NCI-H82 (cell line): ENCODE measurements around the gene C3orf80.
"Not testable (repeated sequence)": the region's sequence is repeated elsewhere in the genome, so short reads cannot be mapped to it uniquely, and the experiment has no call there.

ENCODE experiments used
- DNase-seq: peaks from one replicate; lab custom pipeline; 2025; lab: John Stamatoyannopoulos, UW

C3orf80 gene

DNA sequence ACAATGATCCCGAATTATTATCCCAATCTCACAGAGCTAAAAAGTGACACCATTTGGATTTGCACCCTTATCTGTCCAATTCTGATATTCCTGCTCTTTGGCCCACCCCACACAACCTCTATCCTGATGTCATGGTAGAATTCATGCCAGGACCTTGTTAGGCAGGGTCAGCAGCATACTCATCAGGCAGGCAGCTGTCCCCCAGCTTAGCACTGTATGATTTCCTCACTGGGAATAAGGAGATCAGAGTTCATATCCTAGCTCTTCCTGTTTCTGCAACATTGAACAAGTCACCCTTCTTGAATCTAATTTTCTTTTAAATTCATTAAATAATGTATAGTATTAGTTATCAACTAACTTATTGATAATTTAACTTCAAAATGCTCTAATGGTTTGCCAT lies 12.0 kb upstream of the C3orf80 start:
- DNase-seq = no peak

DNA sequence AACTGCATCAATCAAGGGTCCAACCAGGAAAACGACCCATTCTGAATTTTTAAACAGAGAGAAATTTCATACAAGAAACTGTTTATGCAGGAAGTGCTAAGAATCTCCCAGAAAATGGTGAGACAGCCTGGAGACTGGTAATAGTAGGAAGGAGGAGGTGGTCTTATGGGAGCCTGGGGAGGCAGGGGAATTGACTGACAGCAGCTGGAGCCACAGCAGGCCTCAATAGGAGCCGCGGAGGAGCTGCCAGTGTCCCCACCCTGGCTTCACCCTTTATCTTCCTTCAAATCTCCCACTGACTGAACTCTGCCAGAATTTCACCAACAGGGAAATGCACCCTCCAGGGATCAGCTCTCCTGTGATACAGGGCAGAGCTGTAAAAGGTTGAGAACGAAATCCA lies 7.5 kb upstream of the C3orf80 start:
- DNase-seq = peak; percentile 81

DNA sequence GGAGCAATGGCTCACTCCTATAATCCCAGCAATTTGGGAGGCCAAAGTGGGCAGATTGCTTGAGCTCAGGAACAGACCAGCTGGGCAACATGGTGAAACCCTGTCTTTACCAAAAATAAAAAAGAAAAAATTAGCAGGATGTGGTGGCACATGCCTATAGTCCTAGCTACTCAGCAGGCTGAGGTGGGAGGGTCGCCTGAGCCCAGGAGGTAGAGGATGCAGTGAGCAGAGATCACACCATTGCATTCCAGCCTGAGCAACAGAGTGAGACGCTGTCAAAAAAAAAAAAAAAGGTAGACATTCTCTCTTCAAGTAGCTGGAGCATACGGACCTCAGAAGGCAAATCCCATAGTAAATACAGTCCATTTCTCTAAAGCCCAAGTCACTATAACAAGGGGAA lies 7.1 kb upstream of the C3orf80 start:
- no peak for DNase-seq

DNA sequence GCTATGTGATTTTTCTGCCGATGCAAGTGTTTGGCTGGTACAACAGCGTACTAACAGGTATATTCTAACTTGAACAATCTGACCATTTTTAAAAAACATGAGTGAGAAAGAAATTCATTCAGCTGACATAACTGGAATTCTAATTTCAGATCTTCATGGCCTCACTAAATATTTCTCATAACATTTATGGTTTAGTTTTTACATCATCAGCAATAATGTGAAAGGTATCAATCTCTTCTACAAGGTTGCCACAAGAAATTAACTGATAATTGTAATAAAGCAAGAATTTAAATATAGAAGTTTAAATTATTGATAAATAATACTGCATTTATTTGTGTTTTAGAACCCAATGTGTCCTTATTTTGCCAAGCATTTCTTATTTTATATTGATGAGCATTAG lies 5.2 kb upstream of the C3orf80 start:
- no peak for DNase-seq

DNA sequence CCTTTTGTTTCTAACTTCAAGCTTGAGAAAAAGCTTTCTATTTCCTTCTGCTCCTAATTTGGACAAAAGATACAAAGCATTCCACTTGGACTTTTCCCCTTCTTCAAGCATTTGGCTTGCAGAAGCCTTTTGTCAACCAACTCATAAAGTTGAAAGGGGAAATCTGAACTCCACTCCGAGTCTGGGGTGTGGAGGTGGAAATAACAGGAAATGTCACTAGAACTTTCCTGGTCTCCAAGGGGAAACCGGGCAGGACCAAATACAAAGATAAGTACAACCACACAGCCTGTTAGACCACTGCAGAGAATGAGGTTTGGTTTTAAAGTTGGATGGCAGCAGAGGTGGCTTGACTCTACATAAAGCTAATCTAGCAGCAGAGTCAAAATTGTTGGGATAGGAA lies 4.2 kb upstream of the C3orf80 start:
- no peak for DNase-seq

DNA sequence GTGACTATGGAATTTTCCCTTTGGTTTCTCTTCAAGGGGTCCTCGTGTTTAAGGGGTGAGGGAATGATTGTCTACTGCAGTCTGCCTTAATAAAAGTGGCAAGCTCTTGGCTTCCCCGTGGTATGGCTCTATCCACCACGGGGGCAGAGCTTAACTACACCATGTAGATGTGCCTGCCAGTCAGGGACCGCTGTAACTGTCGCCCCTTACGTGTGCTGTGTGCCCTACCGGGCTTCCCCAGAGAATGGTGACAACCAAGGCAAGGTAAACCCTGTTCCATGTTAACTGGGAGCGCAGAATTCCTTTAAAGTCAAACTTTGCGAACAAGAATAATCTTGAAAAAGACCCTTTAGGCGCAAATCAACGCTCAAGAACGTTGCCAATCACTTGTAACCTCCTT lies 966 bp upstream of the C3orf80 start:
- DNase-seq = peak; percentile 44

DNA sequence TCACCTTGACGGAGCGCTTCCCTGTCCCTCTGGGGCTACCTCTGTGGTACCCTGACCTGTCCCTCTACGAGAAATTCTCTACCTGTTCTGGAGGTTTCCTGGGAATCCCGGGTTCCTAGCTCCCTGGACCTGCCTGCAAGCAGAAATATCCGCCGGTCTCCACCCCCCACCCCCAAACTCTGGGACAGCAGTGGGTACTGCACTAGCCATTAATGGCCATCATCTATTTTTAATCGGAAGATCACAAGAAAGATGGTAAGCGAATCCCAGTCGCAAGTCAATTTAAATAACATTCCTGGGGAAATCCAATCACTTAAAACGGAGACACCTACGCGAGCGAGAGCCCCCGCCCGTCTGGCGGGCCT lies 429 bp upstream of the C3orf80 start:
- no peak for DNase-seq

DNA sequence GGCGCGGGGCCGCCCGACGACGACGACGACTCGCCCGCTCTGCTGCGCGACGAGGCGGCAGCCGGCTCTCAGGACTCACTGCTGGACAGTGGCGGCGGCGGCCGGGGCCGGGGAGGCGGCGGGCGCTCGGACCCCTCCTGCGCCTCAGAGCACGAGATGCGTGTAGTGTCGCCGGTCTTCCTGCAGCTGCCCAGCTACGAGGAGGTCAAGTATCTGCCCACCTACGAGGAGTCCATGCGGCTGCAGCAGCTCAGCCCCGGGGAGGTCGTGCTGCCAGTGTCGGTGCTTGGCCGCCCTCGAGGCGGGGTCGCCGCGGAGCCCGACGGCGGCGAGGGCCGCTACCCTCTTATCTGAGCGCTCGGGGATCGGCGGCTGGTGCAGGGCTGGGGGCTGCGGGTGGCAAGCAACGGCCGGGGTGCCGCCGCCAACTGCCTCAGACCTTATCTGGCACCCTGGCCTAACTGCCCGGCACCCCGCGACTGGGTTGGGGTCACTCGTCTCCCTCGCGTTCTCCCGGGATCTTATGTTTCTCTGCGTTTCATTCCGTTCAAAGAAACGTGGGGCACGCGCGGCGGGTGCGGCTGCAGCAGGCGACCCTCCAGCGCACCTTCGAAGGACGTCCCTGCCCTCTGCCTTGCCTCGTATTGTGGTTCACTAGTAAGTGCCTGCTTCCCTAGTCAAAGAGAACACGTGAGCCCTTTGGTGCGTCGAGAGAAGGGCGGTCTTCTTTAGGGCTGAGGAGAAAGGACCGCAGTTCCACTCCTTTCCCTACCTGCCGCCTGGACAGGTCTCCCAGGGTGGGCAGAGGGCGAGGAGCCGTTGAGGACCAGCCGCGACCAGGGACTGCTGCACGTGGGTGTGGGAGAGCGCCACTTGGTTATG lies 1.0 kb downstream of the C3orf80 start:
- peak; percentile 87 for DNase-seq

DNA sequence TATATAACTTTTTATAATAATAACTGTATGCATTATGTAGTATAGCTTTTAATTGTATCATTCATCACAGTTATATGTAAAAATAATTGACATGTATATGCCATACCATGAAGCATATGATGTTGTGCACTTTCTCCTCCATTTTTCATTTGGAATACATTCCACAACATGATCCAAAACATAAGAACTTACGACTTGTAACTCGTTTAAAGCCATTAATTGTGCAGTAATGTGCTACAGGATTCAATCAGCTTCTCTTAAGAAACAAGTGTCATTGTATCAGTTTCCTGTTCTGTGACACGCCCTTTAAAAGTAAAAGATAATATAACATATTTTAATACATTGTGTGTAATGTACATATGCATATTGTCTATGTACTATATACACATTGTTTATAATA lies 2.2 kb downstream of the C3orf80 start:
- DNase-seq = no peak

DNA sequence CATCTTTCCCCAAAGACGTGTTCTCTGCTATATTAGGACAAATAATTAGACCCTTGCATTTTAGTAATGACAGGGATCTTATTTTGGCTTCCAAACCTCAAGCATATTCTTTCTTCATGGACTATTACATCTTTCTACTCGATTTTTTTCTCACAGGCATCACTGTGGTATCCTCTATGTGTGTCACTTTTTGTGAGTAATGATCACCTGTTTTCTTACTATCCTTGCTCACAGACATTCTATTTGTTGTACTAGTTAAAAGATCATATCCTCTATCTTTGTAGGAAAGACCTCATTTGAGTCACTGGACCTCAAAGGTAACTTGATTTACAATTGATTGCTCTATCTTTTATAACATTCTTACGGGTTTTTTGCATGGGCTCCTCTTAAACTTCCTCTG lies 6.8 kb downstream of the C3orf80 start:
- DNase-seq = no peak

DNA sequence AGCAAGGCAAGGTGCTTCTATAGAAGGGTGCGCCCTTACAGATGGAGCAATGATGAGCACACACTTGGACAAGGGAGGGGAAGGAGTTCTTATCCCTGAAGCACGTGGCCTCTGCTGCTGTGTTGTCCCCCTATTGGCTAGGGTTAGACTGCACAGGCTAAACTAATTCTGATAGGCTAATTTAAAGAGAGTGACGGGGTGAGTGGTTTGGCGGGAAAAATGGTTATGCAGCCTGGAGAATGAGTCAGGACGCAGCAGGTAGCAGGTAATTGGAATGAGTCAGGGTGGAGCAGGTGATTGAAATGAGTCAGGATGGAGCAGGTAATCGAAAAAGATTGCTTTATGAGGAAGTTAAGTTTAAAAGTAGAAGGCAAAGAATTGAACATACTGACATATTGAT lies 15.5 kb downstream of the C3orf80 start:
- not testable (repeated sequence) for DNase-seq

DNA sequence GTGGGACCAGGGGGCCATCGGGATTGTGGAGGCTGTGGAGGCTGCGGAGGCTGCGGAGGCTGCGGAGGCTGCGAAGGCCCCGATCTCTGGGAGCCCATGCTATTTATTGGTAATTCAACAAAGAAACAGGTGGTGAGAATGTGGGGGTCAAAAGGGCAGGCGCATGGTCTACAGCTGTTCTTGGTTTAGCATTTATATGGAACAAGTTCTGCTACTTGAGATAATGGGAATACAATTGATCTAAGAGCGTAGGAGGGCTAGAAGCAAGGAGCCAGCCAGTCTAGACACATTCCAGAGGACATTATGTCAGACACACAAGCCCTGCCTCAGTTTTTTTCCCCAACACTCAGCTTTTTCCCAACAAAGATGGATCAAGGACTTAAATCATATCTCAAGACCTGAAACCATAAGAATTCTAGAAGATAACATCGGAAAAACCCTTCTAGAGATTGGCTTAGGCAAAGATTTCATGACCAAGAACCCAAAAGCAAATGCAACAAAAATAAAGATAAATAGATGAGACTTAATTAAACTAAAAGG lies 20.1 kb downstream of the C3orf80 start:
- no peak for DNase-seq

DNA sequence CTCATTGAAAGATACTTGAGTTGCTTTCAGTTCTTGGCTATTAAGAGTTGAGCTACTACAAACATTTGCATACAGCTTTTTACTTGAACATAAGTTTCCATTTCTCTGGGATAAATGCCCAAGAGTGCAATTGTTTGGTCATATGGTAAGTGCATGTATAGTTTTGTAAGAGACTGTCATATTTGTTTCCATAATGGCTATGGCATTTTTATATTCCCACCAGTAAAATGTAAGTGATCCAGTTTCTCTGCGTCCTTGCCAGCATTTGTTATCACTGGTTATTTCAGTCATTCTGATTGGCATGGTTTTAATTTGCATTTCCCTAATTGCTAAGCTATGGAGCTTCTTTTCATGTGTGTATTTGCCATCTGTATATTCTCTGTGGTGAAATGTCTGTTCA lies 22.5 kb downstream of the C3orf80 start:
- no peak for DNase-seq

DNA sequence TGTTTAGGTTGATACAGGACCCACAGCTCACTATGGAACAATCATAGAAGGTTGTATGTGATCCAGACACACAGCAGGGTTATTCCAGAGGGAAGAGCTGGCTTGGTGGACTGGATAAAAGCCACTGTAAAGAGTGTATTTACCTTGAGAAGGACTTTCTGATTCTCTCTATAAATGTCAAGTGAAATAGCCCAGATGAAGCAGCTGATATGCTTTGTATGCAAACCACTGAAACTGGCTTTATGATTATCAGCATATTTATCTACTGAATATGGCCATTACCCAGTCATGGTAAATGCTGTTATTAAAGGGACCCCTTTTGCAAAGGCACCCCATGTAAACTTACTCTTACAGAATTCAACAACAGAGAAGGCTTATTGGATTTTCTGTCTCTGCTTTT lies 28.1 kb downstream of the C3orf80 start:
- DNase-seq = no peak

DNA sequence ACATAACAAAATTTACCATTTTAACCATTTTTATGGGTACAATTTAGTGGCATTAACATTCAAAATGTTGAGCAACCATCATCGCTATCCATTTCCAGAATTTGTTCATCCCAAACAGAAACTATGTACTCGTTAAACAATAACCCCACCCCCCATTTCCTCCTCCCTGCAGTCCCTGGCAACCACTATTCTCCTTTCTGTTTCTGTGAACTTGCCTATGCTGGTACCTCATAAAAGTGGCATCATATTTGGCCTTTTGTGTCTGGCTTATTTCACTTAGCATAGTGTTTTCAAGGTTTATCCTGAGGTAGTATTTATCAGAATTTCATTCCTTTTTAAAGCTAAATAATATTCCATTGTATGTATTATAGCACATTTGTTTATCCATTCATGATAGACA lies 32.4 kb downstream of the C3orf80 start:
- no peak for DNase-seq

DNA sequence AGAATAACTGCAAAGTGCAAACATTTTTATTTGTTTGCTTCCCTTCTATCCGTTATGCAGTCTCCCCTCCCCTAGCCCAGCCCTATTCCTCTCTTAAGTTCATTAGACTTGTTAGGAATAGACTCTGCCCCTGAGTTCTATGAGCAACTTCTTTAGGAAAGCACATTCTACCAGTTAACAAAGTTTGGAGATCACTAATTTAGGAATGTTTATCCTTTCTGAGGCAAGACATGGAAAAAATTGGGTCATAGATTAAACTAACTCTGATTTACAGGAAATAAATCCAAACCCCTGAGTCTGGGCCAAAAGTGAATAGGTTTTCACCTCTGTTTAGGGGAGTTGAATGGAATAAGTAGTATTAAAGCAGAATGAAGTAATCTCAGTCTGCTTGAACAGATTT lies 34.4 kb downstream of the C3orf80 start:
- DNase-seq = no peak

DNA sequence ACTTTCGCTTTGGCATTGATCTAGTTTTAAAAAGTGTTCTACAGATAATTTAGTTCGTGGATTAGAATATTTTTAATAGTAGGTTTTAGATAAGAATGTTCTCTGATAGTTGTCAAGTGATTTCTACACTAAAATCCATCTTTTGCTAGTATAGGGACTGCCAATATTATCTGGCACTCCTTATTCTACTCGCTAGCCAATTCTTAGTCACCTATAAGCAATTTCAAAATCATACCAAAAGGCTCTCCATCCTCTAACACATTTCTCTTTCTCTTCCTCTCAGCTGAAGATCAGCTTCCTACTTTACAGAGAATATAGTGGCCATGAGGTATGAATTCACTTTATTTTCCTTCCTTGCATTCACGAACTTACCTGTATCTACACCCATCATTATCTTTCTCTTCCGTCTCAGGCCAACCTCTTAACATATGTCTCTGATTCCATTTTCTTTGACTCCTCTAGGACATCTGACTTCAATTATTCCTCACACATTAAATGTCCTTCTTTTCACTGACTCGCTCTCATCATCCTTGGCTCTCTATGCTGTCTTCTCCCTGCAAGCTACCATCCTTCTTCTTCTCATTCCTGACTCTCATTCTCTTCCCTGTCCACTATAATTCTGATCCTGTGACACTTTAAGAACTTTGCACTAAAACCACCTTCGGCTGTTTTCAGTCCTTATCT lies 35.5 kb downstream of the C3orf80 start:
- DNase-seq = no peak

DNA sequence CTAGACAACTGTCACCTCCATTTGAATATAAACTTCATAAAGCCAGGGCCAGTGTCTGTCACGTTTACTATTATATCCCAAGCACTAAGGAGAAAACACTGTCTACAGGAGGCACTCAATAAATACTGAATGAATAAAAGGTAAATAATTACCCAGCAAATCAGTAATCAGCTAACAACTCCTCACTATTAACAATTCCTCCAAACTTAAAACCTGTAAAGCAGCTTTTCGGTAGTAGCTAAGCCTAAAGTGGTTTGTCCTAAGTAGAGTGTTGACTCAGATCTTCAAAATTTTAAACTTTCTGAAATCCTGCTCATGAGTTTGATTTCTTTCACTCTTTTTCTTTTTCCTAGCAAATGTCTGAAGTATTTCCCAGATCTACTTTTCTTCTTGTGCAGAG lies 39.9 kb downstream of the C3orf80 start:
- no peak for DNase-seq
